ENCODE measurements around the gene CYTH1.

Gene CYTH1

GRCh38 chr17:78748730-78749317 lies 33.2 kb downstream of the CYTH1 start:
- Histone ChIP-seq H3K9ac (no peak overlapping the region), H3K4me2 (ENCODE audit: low read length) (no peak overlapping the region), H3K36me3 (ENCODE audit: control insufficient read depth, insufficient read depth, low read length) (no peaks in the 10 kb centered on the region), H3K4me1 (peaks cover 21% of the 10 kb centered on the region), H3K79me2 (peaks cover 15% of the 10 kb centered on the region), H3K9me3 (ENCODE audit: control insufficient read depth, low read length) (no peaks in the 10 kb centered on the region), H3K4me3 (ENCODE audit: low read depth, low read length) (no peak overlapping the region), H3K27me3 (ENCODE audit: control insufficient read depth, insufficient read depth, low read length) (no peaks in the 10 kb centered on the region), H3K27ac (peak overlapping the region; percentile 50), H2AFZ (no peak overlapping the region)
- no peak for TF ChIP-seq CTCF (IDR thresholded peaks at IDR 0.05)

GRCh38 chr17:78748048-78748729 lies 33.9 kb downstream of the CYTH1 start:
- no peak overlapping the region for H3K4me3 ChIP-seq (ENCODE audit: low read depth, low read length)
- H3K27me3 ChIP-seq (ENCODE audit: control insufficient read depth, insufficient read depth, low read length) = no peaks in the 10 kb centered on the region
- H3K4me2 ChIP-seq (ENCODE audit: low read length) = peak overlapping the region; percentile 37
- peak overlapping the region; percentile 6 for H2AFZ ChIP-seq
- H3K4me1 ChIP-seq = peaks cover 21% of the 10 kb centered on the region
- H3K79me2 ChIP-seq = peaks cover 22% of the 10 kb centered on the region
- H3K27ac ChIP-seq = peak overlapping the region; percentile 50
- TF ChIP-seq CTCF (IDR thresholded peaks at IDR 0.05) = no peak
- no peaks in the 10 kb centered on the region for H3K9me3 ChIP-seq (ENCODE audit: control insufficient read depth, low read length)
- no peak overlapping the region for H3K9ac ChIP-seq
- H3K36me3 ChIP-seq (ENCODE audit: control insufficient read depth, insufficient read depth, low read length) = no peaks in the 10 kb centered on the region

GRCh38 chr17:78747488-78747887 lies 34.6 kb downstream of the CYTH1 start:
- H3K27me3 ChIP-seq (ENCODE audit: control insufficient read depth, insufficient read depth, low read length) = no peaks in the 10 kb centered on the region
- no peak overlapping the region for H3K9ac ChIP-seq
- H3K9me3 ChIP-seq (ENCODE audit: control insufficient read depth, low read length) = no peaks in the 10 kb centered on the region
- no peak overlapping the region for H3K4me2 ChIP-seq (ENCODE audit: low read length)
- peak overlapping the region; percentile 50 for H3K27ac ChIP-seq
- no peak overlapping the region for H2AFZ ChIP-seq
- no peaks in the 10 kb centered on the region for H3K36me3 ChIP-seq (ENCODE audit: control insufficient read depth, insufficient read depth, low read length)
- H3K79me2 ChIP-seq = peaks cover 23% of the 10 kb centered on the region
- no peak for TF ChIP-seq CTCF (IDR thresholded peaks at IDR 0.05)
- H3K4me1 ChIP-seq = peaks cover 21% of the 10 kb centered on the region
- H3K4me3 ChIP-seq (ENCODE audit: low read depth, low read length) = no peak overlapping the region

GRCh38 chr17:78746949-78747269 lies 35.2 kb downstream of the CYTH1 start:
- peak overlapping the region; percentile 51 for H2AFZ ChIP-seq
- H3K9ac ChIP-seq = no peak overlapping the region
- no peak for TF ChIP-seq CTCF (IDR thresholded peaks at IDR 0.05)
- H3K27me3 ChIP-seq (ENCODE audit: control insufficient read depth, insufficient read depth, low read length) = no peaks in the 10 kb centered on the region
- no peaks in the 10 kb centered on the region for H3K9me3 ChIP-seq (ENCODE audit: control insufficient read depth, low read length)
- peaks cover 21% of the 10 kb centered on the region for H3K4me1 ChIP-seq
- H3K4me3 ChIP-seq (ENCODE audit: low read depth, low read length) = no peak overlapping the region
- no peaks in the 10 kb centered on the region for H3K36me3 ChIP-seq (ENCODE audit: control insufficient read depth, insufficient read depth, low read length)
- peaks cover 26% of the 10 kb centered on the region for H3K79me2 ChIP-seq
- peak overlapping the region; percentile 50 for H3K27ac ChIP-seq
- H3K4me2 ChIP-seq (ENCODE audit: low read length) = no peak overlapping the region

Measured in parathyroid adenoma (tissue), 2 donors.